Progenitor cell of endocrine pancreas (in vitro differentiated cells): ENCODE results near the gene STIM1. TPM values are rescaled to one million over a fixed set of nuclear protein-coding genes. Genes with fewer than 3 reads are reported as not detected.

ENCODE experiments used
- DNase-seq: peaks from one replicate; pipeline ENCODE4 v3.0.0; 2021; ENCODE audit warnings: low spot score; ENCODE audit not compliant: unreplicated experiment
- H3K27ac Mint-ChIP-seq: 2 replicates; pipeline ENCODE4 v1.8.0; 2021; ENCODE audit warnings: mild to moderate bottlenecking, moderate library complexity, mixed read lengths
- H3K27me3 Mint-ChIP-seq: 2 replicates; pipeline ENCODE4 v1.8.0; 2021; ENCODE audit warnings: mixed read lengths
- H3K36me3 Mint-ChIP-seq: 2 replicates; pipeline ENCODE4 v1.8.0; 2022; ENCODE audit warnings: mixed read lengths; ENCODE audit not compliant: insufficient read depth
- H3K4me1 Mint-ChIP-seq: 2 replicates; pipeline ENCODE4 v1.8.0; 2021; ENCODE audit warnings: low read depth, mixed read lengths
- H3K4me3 Mint-ChIP-seq: 2 replicates; pipeline ENCODE4 v1.8.0; 2021; ENCODE audit warnings: low read depth, mild to moderate bottlenecking, moderate library complexity, mixed read lengths
- H3K9me3 Mint-ChIP-seq: 2 replicates; pipeline ENCODE4 v1.8.0; 2021; ENCODE audit warnings: low read depth, mixed read lengths
- total RNA-seq: library from RNA; stranded (reverse); gene quantifications from 2 replicates; pipeline ENCODE4 v1.2.1, GENCODE V29; 2021
- TF ChIP-seq, protein P1 (sequence below): fragments of 200-600 bp; sonication (generic); IDR thresholded peaks from one replicate; pipeline ENCODE4 v1.5.0; 2021; ENCODE audit warnings: antibody characterized with exemption, mild to moderate bottlenecking; ENCODE audit not compliant: unreplicated experiment

Gene STIM1
- total RNA-seq, 1 donor from 2014 or later, result 27.2 TPM

DNA sequence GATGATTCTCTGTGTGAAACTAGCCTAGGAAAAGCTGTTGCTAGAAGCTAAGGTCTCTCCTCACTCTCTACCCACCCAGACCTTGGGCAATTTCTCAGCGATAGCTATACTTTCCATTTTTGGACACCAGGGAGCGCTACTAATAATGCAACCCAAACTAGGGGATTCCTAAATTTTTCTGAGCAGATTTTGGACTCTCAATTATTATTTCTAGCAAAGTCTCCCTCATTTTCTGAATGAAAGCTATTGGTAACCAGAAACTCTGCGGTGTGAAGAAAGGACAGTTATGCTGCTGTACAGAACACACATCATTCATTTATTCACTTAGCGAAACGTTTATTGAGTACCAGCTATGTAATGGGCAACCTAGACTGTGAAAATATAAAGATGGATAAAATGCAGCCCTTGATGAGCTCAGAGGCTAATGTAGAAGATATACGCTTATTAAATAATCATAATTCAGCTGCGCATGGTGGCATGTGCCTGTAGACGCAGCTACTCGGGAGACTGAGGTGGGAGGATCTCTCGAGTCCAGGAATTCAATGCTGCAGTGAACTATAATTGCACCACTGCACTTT is 6.1 kb upstream of the STIM1 start:
- H3K9me3 Mint-ChIP-seq, result no peaks in the 10 kb centered on the region
- H3K27me3 Mint-ChIP-seq, result peaks cover 5% of the 10 kb centered on the region
- H3K36me3 Mint-ChIP-seq, result no peaks in the 10 kb centered on the region
- no peak overlapping the region for H3K27ac Mint-ChIP-seq
- no peak overlapping the region for H3K4me3 Mint-ChIP-seq
- peaks cover 1% of the 10 kb centered on the region for H3K4me1 Mint-ChIP-seq
- DNase-seq, result no peak
- TF ChIP-seq, protein P1, sequence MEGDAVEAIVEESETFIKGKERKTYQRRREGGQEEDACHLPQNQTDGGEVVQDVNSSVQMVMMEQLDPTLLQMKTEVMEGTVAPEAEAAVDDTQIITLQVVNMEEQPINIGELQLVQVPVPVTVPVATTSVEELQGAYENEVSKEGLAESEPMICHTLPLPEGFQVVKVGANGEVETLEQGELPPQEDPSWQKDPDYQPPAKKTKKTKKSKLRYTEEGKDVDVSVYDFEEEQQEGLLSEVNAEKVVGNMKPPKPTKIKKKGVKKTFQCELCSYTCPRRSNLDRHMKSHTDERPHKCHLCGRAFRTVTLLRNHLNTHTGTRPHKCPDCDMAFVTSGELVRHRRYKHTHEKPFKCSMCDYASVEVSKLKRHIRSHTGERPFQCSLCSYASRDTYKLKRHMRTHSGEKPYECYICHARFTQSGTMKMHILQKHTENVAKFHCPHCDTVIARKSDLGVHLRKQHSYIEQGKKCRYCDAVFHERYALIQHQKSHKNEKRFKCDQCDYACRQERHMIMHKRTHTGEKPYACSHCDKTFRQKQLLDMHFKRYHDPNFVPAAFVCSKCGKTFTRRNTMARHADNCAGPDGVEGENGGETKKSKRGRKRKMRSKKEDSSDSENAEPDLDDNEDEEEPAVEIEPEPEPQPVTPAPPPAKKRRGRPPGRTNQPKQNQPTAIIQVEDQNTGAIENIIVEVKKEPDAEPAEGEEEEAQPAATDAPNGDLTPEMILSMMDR, result peak; percentile 72

DNA sequence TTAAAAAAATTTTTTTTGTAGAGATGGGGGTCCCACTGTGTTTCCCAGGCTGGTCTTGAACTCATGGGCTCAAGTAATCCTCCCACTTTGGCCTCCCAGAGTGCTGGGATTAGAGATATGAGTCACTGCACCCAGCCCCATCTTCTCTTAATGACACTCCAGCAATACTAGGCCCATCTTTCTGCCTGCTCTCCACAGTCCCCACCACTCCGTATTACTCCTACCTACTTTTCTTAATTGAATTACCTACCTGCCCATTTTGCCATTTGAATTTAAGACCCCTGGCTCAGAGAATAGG is 2.0 kb upstream of the STIM1 start:
- H3K36me3 Mint-ChIP-seq, result no peaks in the 10 kb centered on the region
- no peaks in the 10 kb centered on the region for H3K9me3 Mint-ChIP-seq

DNA sequence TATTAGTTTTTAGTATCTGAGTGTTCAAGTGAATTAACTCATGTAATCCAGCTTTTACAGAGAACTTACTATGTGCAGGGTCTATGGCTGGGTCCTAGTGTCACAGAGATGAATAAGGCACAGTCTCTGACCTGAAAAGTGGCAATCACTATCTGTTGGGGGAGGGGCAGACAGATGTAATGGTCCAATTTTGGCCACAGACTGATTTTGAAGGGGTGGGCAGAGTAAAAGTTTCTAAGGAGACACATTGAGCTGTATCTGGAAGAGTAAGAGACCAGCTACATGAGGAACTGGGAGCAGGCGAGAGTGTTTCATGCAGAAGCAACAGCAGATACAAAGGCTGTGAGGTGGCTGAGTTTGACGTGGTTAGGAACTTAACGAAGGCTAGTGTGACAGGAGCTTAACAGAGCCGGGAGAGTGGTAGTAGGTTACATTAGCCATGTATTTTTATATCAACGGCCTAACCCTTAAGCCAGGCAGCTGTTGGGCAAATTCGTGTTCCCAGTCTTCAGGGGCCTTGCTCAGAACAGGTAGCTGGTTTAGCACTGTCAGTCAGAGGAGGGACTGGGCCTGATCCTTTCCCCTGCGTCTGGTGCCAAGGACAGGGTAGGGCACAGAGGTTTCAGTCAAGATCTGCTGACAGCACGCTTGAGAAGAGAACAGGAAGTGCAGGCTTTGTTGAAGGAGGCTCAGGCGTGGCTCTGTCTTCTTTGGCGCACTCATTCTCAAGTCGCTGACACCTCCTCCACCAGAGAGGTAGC is 1.4 kb upstream of the STIM1 start:
- TF ChIP-seq, protein P1, result no peak
- no peak overlapping the region for H3K27ac Mint-ChIP-seq
- no peak for DNase-seq
- no peaks in the 10 kb centered on the region for H3K27me3 Mint-ChIP-seq
- H3K9me3 Mint-ChIP-seq, result no peaks in the 10 kb centered on the region
- peaks cover 19% of the 10 kb centered on the region for H3K4me1 Mint-ChIP-seq
- peak overlapping the region; percentile 91 for H3K4me3 Mint-ChIP-seq
- H3K36me3 Mint-ChIP-seq, result no peaks in the 10 kb centered on the region

More for the DNA sequence above, 2.0 kb upstream of the STIM1 start:
- no peak overlapping the region for H3K4me3 Mint-ChIP-seq
- peaks cover 17% of the 10 kb centered on the region for H3K4me1 Mint-ChIP-seq
- H3K27me3 Mint-ChIP-seq, result no peaks in the 10 kb centered on the region
- H3K27ac Mint-ChIP-seq, result no peak overlapping the region
- DNase-seq, result no peak
- TF ChIP-seq, protein P1, result no peak

DNA sequence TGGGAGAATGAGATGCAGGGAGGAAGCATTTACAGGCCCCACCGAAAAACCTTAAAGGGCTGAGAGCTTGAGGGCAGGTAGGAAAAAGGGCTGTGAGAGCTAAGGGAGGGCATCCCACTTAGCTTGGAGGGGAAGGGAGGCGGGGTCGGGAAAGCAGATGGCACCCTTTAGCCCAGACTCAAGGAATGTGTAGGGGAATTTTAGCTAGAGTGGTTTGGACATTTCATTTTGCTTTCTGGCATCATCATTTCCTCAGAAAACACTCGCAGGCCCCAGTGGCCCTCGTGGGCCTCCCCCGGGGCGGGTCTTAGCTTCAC is 846 bp upstream of the STIM1 start:
- H3K27me3 Mint-ChIP-seq, result no peaks in the 10 kb centered on the region
- DNase-seq, result no peak
- H3K4me1 Mint-ChIP-seq, result peaks cover 23% of the 10 kb centered on the region
- no peaks in the 10 kb centered on the region for H3K9me3 Mint-ChIP-seq
- peak overlapping the region; percentile 92 for H3K27ac Mint-ChIP-seq
- TF ChIP-seq, protein P1, result no peak
- H3K36me3 Mint-ChIP-seq, result no peaks in the 10 kb centered on the region
- H3K4me3 Mint-ChIP-seq, result peak overlapping the region; percentile 91

DNA sequence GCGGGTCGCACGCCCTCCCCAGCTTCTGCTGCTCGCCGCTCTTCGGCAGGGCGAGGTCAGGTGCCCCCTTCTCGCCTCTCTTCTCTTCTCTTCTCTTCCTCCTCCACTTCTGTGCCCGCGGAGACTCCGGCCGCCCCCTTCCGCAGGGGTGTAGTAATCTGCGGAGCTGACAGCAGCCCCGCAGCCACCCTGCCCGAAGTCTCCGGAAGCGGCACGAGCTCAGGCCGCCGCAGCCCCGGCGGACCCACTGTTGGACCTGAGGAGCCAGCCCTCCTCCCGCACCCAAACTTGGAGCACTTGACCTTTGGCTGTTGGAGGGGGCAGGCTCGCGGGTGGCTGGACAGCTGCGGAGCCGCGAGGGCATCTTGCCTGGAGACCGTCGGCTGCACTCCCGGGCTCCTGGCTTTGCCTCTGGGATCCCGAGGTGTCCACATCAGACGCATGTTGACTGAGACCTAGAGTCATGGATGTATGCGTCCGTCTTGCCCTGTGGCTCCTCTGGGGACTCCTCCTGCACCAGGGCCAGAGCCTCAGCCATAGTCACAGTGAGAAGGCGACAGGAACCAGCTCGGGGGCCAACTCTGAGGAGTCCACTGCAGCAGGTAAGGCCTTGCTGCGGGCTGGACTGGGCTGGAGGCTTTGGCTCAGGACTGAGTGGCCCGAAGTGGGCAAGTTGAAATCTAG is 486 bp downstream of the STIM1 start:
- H3K4me1 Mint-ChIP-seq, result peaks cover 29% of the 10 kb centered on the region
- no peaks in the 10 kb centered on the region for H3K36me3 Mint-ChIP-seq
- peak overlapping the region; percentile 91 for H3K4me3 Mint-ChIP-seq
- DNase-seq, result peak; percentile 24
- peak overlapping the region; percentile 95 for H3K27ac Mint-ChIP-seq
- TF ChIP-seq, protein P1, result no peak
- no peaks in the 10 kb centered on the region for H3K9me3 Mint-ChIP-seq
- H3K27me3 Mint-ChIP-seq, result no peaks in the 10 kb centered on the region
